HG03565 (cell line): ENCODE measurements around the gene NAA60.
"Not testable (repeated sequence)": the region's sequence is repeated elsewhere in the genome, so short reads cannot be mapped to it uniquely, and the experiment has no call there.

Experiments
- ATAC-seq: cut with Tn5 transposase; IDR thresholded peaks from one replicate; pipeline ENCODE4 v1.9.1; 2021; ENCODE audit warnings: mild to moderate bottlenecking, moderate library complexity; ENCODE audit not compliant: unreplicated experiment

Gene NAA60

DNA sequence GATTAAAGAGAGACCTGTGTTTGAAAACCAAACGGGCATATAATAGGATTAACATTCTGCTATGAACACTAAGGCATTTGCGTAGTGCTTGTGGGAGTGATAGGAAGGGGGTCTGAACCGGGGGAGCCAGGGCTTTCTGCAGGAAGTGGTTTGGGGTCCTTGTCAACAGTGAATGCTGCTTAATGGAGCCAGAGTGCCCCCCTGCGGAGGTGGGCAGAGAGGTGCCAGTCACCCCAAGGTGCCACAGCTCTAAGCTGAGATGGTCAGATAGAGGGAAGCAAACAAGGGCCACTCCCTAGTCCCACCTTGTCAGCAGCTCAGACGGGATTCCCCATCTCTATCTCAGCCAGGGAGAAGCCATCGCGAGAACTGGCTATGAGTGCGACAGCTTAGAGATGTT is 17.7 kb downstream of the NAA60 start:
- ATAC-seq, result no peak

DNA sequence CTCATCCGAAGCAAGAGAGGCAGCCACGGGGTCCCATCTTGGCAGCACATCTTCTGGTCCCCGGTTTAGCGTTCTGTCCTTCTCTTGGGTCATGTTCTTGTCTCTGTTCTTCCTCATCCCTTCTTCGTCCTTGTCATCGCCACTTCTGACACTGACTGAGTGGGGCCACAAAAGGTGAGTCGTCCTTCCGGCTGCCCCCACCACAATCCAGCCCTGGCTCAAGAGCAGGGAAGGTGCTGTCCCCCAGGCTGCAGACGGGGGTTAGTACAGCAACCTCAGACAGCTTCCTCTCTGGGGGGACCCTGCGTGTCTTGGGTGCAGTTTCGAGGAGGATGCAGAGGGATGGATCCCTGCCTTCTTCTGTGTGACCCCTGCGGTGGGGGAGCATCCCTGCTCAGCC is 21.8 kb downstream of the NAA60 start:
- no peak for ATAC-seq

DNA sequence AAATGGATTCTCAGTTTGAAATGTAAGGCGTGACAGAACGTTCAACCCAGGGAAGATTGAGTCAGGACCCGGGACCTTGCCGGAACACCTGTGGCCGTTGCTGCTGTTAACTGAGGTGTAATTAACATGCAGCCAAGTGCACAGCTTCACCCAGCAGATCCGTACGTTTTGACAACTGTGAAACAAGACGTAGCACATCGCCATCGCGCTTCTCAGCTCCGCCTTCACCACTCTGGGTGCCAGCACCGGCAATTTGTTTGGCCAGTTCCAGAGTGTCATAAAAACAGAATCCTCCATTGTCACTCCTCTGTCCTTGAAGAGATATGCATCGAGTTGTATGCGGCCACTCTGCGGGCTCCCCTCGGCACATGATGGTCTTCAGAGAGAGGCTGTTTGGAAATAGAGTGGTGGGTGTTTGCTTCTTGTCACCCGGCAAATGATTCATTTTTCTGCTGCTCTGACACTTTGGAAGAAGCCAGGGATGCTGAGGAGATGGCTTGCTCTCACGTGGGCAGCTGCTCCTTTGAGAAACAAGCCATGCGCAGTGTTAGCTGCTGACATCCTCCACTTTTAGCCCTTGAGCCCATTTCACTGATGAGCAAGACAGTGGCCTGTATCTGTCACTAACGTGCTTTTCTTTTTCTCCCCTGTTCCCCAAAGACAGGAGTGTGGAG is 22.6 kb downstream of the NAA60 start:
- ATAC-seq, result no peak

DNA sequence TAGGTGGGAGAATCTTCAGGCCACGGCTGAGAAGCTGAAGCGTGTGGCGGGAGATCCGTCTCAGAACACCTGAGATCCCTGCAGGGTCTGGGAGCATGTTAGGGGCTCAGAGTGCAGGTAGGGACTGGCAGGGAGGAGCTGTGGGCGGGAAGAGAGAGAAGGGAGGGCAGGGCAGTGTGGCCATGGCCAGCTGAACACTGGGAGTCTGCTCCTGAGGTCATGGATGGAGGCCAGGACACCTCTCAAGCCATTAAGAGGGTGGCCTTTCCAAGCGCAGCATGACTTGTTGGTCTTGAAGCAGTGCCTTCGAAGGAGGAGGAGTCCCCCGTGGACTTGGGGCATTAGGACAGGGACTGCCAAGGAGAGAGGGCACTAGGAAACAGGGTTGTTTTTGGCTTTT is 23.7 kb downstream of the NAA60 start:
- ATAC-seq, result no peak

DNA sequence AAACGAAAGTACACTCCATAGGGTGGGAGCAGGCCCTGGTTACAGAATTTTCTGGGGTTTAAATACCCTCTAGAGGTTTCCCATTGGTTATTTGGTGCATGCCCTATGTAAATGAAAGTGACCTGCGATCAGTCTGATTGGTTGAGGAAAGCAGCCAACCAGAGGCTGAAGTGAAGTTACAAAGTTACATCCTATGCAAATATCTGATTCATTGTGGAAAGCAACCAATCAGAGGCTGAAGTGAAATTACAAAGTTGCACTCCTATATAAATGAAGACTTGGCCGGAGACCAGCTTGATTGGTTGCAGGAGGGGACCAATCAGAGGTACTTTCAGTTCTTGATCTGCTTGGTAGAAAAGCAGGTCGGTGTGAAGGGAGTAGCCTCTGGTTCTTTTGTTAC is 24.4 kb downstream of the NAA60 start:
- no peak for ATAC-seq

DNA sequence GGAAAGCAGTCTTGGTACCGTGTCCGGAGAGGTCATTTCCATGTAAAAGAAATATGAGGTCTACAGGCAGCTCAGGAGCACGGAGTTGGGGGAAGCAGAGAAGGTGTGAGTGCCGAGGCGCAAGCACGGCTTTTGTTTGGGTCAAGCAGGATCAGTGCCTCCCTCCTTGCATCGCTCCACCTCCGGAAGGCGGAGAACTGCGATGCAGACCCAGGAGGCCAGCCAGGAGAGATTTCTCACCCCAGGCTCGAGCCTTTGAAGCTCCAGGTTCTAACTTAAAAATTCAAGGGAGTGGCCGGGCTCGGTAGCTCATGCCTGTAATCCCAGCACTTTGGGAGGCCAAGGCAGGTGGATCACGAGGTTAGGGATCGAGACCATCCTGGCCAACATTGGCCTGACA is 25.0 kb downstream of the NAA60 start:
- ATAC-seq, result no peak

DNA sequence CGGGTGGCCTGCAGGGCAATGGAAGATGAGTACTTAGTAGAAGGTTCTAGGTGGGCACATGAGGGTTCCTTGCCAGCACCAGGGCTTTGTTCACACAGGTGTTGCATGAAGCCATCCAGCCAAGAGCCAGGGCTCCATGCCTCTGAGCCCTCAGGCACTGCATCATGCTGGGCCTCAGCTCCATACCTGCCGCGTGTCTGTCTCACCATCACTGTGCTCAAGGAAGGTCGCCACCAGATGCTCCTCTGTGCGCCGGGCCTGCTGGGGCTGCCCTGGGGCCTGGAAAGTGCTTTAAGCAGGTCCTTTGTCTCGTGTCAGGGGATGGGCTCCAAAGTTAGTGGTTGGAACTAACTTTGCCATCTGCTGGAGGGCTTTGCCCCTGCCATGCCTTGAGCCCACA is 26.3 kb downstream of the NAA60 start:
- no peak for ATAC-seq

DNA sequence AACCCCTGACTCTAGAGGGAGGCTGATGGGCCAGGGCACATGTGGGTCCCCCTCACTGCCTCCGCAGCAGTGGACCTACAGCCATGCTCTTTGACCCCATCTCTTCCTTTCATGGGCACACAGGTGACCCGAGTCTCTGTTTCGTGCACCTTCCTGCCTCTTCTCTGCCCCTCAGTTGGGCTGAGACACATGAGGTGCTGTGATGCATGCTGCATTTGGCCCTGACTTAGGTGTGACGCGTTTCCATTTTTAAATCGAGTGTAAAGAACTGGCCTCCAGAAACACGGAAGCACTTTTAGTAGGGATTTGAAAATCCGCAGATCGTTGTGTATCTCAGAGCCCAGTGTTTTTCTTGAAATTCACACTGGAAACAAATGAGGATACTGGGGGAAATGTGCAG is 27.2 kb downstream of the NAA60 start:
- ATAC-seq, result no peak

DNA sequence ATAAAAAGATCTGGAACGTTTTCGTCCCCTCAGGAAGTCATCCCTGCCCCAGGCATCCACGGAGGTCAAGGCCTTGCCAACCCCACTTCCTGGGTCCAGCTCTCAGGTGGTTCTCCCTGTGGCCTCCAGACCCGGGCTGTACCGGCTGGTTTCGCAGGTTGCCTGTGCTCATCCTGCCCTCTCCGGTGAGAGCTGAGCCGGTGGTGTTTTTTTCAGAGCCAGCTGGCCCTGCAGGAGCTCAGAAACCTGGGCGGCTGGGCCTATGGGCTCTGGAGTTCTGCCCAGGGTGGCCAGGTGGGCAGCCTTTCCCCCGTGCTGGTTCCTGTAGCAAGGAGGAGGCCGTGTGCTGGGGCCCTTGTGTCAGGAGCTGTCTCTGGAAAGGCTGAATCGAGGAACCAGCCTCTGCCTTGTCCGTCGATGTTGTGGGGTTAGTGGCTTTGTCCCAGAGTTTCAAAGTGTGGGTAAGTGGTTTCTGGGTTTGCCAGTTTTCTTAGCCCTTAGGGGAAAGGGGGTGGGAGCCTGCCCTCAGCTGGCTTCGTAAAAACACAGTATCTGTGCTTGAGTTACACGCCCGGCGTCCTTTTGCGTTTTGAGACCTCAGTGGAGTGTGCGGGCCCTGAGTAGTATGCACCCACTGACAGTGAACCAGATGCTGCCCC is 28.2 kb downstream of the NAA60 start:
- no peak for ATAC-seq

DNA sequence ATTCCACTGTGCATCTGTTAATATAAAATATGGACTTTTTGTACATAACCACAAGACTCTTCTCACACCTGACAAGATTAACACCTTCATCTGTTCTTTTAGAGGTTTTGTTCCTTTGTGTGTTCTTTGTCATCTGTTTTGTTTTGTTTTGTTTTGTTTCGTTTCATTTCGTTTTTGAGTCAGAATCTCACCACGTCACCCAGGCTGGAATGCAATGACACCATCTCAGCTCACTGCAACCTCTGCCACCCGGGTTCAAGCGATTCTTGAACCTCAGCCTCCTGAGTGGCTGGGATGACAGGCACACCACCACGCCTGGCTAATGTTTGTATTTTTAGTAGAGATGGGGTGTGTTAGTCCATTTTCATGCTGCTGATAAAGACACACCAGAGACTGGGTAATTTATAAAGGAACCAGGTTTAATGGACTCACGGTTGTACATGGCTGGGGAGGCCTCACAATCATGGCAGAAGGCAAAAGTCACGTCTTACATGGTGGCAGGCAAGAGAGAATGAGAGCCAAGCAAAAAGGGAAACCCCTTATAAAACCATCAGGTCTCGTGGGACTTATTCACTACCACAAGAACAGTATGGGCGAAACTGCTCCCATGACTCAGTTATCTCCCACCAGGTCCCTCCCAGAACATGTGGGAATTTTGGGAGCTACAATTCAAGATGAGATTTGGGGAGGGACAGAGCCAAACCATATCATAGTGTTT is 29.6 kb downstream of the NAA60 start:
- ATAC-seq, result no peak

DNA sequence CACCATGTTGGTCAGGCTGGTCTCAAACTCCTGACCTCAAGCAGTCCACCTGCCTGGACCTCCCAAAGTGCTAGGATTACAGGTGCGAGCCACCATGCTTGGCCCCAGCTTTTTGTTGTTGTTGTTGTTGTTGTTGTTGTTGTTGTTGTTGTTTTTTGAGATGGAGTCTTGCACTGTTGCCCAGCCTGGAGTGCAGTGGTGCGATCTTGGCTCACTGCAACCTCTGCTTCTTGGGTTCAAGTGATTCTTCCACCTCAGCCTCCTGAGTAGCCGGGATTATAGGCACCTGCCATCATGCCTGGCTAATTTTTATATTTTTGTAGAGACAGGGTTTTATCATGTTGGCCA is 30.1 kb downstream of the NAA60 start:
- not testable (repeated sequence) for ATAC-seq

DNA sequence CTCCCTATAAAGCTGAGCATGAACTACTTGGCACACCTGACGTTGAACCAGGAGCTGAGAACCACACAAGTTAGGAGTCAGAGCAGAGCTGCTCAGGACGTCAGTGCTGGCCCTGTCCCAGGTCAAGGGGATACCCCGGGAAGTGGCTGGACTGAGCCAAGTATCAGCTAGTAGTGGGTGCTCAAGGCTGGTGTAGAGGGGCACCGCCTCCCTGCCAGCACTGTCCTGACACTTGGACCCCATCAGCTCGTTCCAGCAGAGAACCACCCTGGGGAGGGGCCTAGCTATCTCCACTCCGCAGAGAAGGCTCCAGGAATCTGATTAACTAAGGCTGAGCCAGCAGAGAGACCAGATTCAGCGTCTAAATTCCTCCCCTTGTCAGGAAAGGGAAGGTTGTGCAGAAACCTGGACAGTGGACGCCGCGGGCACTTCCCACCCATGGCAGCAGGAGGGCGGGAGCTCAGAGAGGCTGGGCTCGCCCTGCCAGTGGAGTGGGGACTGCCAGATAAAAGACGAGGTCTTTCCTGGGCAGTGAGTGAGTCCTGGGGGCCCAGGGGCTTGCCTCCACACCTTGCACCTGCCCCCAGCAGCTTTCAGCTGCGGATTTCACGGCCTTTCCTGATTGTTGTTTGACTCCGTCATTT is 30.8 kb downstream of the NAA60 start:
- ATAC-seq, result no peak

DNA sequence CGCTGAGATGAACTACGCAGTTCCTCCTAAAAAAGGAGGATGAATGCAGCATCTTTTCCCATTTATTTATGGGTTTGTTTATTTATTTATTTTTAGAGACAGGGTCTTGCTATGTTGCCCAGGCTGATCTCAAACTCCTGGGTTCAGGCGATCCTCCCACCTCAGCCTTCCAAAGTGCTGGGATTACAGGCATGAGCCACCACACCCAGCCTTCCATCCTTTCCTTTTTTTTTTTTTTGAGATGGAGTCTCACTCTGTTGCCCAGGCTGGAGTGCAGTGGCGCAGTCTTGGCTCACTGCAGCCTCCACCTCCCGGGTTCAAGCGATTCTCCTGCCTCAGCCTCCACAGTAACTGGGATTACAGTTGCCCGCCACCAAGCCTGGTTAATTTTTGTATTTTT is 31.4 kb downstream of the NAA60 start:
- ATAC-seq, result not testable (repeated sequence)

DNA sequence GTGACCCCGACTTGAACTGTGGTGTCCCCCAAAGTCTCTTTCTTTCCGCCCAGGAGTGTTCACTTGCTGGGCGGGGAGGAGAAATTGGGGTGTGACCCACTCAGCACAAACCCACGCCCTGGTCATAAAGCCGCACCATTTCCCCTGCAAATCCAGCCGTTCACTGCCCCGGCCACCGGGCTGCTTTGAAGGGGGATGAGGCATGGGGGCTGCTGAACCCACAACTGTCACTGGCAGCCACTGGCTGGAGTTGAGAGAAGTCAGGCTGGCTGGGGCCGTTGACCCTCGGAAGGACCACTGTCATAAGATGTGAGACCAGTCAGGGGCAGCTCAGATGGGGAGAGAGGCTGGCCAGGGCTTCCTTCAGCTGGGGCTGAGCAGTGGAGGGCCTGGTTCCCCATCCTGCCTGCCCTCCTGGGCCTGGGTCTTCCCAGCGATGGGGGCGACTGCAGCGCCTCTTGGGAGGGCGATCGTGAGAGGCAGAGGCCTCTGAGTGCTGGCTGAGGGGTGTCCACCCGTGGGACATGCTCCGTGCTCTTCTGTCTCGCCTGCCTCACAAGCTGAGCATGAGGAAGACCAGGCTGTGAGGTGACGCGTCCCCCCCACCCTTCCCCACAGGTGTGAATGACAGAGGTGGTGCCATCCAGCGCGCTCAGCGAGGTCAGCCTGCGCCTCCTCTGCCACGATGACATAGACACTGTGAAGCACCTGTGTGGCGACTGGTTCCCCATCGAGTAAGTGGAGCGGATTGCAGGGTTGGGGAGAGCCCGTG is 32.3 kb downstream of the NAA60 start:
- ATAC-seq, result no peak

DNA sequence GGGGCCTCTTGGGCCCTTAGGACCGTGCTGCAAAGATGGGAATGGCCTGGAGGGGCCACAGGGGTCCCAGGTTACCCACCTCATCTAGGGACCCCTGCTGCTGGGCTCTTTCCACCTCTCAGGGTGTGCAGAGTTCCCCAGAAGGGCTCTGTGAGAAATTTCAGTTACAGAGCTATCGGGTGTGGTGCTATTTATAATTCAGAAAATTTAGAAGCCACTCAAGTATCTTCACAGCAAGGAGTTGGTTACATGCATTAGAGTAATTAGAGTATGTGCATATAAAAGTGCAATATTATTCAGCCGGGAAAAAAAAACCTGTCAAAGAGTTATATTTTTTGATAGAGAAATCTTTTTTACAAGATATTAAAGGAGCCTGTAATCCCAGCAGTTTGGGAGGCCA is 32.9 kb downstream of the NAA60 start:
- no peak for ATAC-seq

DNA sequence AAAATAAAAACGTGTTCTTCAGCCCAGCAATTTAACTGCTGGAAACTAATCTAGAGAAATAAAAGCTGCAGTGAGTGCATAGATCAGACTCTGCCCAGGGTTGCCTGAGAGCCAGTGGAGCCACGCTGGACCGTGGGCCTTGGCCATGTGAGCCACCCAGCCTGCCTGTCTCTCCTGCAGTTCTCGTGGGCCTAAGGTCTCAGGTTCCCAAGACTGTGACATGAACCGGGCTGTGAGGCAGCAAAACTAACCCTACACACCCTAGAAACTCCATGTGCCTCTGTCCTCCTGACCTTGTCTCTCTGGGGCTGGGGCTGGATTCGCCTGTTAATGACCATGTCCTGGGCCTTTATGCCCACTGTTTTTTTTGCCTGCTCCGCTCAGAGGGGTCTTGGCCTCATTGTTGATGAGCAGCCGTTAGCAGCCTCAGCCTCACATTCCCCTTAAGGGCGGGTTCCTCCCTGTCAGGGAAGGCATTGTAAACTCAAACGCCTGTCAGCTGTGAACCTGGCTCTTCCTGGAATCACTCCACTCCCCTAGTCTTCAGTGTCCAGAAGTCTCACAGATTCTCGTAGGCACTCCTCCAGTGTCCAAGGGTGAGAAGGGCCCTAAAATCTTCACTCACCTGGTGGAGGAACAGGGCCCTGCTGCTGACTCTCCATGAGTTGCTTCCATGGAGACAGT is 34.9 kb downstream of the NAA60 start:
- ATAC-seq, result no peak

DNA sequence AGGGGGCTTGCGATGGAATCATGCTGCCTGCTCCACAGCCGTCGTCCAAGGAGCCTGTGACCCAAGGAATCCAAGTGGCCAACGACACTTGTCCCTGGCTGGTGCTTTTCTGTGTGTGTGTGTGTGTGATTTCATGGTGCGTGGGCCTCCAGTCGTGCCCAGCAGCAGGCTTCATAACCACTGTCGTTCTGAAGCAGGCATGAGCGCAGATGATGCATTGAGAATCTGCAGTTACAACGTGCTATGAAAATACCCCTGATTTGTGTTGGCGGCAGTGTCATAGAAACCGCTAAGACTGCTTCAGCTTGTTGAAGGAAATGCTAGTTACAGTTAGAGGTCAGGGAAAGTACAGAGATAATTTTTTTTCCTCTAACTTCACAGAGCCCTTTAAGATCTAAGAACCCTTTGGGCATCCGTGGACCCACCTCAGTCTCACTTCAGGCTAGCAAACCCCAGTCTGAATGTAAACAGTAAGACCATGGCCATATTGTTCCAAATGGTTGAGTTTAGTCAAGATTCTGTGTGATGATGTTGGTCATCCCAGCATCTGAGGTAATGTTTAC is 36.3 kb downstream of the NAA60 start:
- ATAC-seq, result no peak

DNA sequence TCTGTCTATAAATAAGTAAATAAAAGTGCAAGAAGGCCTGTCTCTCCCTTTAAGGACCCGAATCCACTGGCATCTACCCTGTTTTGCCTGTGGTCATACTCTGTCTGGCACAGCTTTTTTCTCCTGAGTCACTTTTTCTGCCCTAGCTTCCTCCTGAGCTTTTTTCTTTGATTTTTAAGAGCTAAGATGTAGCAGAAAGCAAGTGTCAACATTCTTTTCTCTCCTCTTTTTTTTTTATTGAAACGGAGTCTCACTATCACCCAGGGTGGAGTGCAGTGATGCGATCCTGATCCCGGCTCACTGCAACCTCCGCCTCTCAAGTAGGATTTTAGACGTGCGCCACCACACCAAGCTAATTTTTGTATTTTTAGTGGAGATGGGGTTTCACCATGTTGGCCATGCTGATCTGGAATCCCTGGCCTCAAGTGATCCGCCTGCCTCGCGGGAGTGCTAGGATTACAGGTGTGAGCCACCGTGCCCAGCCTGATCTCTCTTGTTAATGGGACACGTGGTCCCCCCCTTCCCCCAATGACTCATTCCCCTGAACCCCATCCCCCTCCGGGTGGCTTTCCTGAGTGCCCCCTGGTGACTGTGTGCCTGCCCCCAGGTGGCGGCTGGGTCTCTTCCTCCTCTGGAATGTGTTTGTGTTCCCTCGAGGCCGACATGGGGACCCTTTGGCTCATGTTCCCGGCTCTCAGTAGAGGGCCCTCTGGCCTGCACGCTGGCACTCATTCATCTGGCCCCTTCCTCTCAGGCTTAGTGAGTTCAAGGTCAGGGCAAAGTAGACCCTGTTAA is 37.6 kb downstream of the NAA60 start:
- no peak for ATAC-seq
